ENCODE measurements around the gene TMEM240.
A peak's percentile ranks its signal among the peaks of the same experiment; 100 is the strongest.

TMEM240 gene

GRCh38 chr1:1577367-1578011 lies 37.1 kb upstream of the TMEM240 start:
- Histone ChIP-seq H4K20me1 (ENCODE audit: insufficient read depth) (no peaks in the 10 kb centered on the region), H3K4me1 (ENCODE audit: low read depth, poor library complexity, severe bottlenecking) (peaks cover 3% of the 10 kb centered on the region), H3K36me3 (ENCODE audit: insufficient read depth) (no peaks in the 10 kb centered on the region), H3K27ac (no peak overlapping the region), H3K4me3 (IDR thresholded peaks at IDR 0.05; ENCODE audit: insufficient read depth, low read depth, low read length) (no peak overlapping the region), H3K9ac (no peak overlapping the region), H3K4me2 (no peak overlapping the region), H3K27me3 (ENCODE audit: insufficient read depth, low read depth) (peaks cover 57% of the 10 kb centered on the region), H2AFZ (ENCODE audit: low read depth) (no peak overlapping the region), H3K79me2 (ENCODE audit: insufficient read depth, low read depth) (peaks cover 19% of the 10 kb centered on the region)
- no peak for TF ChIP-seq CTCF (conservative IDR thresholded peaks at IDR 0.05; ENCODE audit: low read depth, low read length)

- peaks cover 35% of the 10 kb centered on the region for H3K27me3 ChIP-seq (ENCODE audit: insufficient read depth, low read depth)
- H4K20me1 ChIP-seq (ENCODE audit: insufficient read depth) = peaks cover 3% of the 10 kb centered on the region; the same call in 1 of the 2 replicates
- H3K4me1 ChIP-seq (ENCODE audit: low read depth, poor library complexity, severe bottlenecking) = peaks cover 3% of the 10 kb centered on the region
- H2AFZ ChIP-seq (ENCODE audit: low read depth) = peak within 1 kb of the TSS; percentile 62
- peak within 1 kb of the TSS; percentile 64 for H3K4me2 ChIP-seq
- H3K27ac ChIP-seq = peak within 1 kb of the TSS; percentile 78
- peaks cover 44% of the 10 kb centered on the region for H3K79me2 ChIP-seq (ENCODE audit: insufficient read depth, low read depth)
- TF ChIP-seq CTCF (conservative IDR thresholded peaks at IDR 0.05; ENCODE audit: low read depth, low read length) = no peak
- H3K4me3 ChIP-seq (IDR thresholded peaks at IDR 0.05; ENCODE audit: insufficient read depth, low read depth, low read length) = peak within 1 kb of the TSS; percentile 95
- 0 out of 2 replicates have a peak, but pooled peaks cover 3% of the 10 kb centered on the region for H3K36me3 ChIP-seq (ENCODE audit: insufficient read depth)
- peak within 1 kb of the TSS; percentile 91 for H3K9ac ChIP-seq
Observed at GRCh38 chr1:1574721-1575537, 34.5 kb upstream of the TMEM240 start, which contains the start of gene SSU72. Gene SSU72 (minus strand): TSS chr1:1574863. CDS start chr1:1574557, 306 bp downstream.

- Histone ChIP-seq H4K20me1 (ENCODE audit: insufficient read depth) (peaks cover 9% of the 10 kb centered on the region; the same call in 1 of the 2 replicates), H3K36me3 (ENCODE audit: insufficient read depth) (0 out of 2 replicates have a peak, but pooled peaks cover 3% of the 10 kb centered on the region), H3K79me2 (ENCODE audit: insufficient read depth, low read depth) (peaks cover 53% of the 10 kb centered on the region), H3K27me3 (ENCODE audit: insufficient read depth, low read depth) (peaks cover 27% of the 10 kb centered on the region), H2AFZ (ENCODE audit: low read depth) (peak overlapping the region; percentile 62), H3K4me3 (IDR thresholded peaks at IDR 0.05; ENCODE audit: insufficient read depth, low read depth, low read length) (peak overlapping the region; percentile 19), H3K9ac (peak overlapping the region; percentile 91), H3K4me1 (ENCODE audit: low read depth, poor library complexity, severe bottlenecking) (peaks cover 3% of the 10 kb centered on the region), H3K27ac (peak overlapping the region; percentile 78), H3K4me2 (peak overlapping the region; percentile 38)
- TF ChIP-seq CTCF (conservative IDR thresholded peaks at IDR 0.05; ENCODE audit: low read depth, low read length) = 0 out of 2 replicates have a peak, but pooled peaks have one; percentile 21
Observed at GRCh38 chr1:1573843-1574720, 33.7 kb upstream of the TMEM240 start.

- Histone ChIP-seq H3K4me1 (ENCODE audit: low read depth, poor library complexity, severe bottlenecking) (peaks cover 3% of the 10 kb centered on the region), H3K9ac (no peak overlapping the region), H3K79me2 (ENCODE audit: insufficient read depth, low read depth) (peaks cover 100% of the 10 kb centered on the region), H3K36me3 (ENCODE audit: insufficient read depth) (peaks cover 8% of the 10 kb centered on the region; the same call in 1 of the 2 replicates), H3K4me3 (IDR thresholded peaks at IDR 0.05; ENCODE audit: insufficient read depth, low read depth, low read length) (no peak overlapping the region), H3K4me2 (no peak overlapping the region), H3K27ac (no peak overlapping the region), H4K20me1 (ENCODE audit: insufficient read depth) (peaks cover 27% of the 10 kb centered on the region), H2AFZ (ENCODE audit: low read depth) (no peak overlapping the region), H3K27me3 (ENCODE audit: insufficient read depth, low read depth) (no peaks in the 10 kb centered on the region)
- TF ChIP-seq CTCF (conservative IDR thresholded peaks at IDR 0.05; ENCODE audit: low read depth, low read length) = no peak
Observed at GRCh38 chr1:1569341-1569740, 28.9 kb upstream of the TMEM240 start.

Measured in KMS-11 (cell line).